ENCODE data around the gene GZF1. TPM values are rescaled to one million over a fixed set of nuclear protein-coding genes. Genes with fewer than 3 reads are reported as not detected.

The GZF1 gene
- total and polyA plus RNA-seq, 8 donors = 11.8 to 18.0 (median 13.5) TPM

GRCh38 chr20:23362392-23363256 lies 642 bp downstream of the GZF1 start:
- TF ChIP-seq CTCF (IDR thresholded peaks at IDR 0.05) = no peak
- Histone ChIP-seq H3K36me3 (peaks cover 0 to 27% of the 10 kb centered on the region in 2 donors), H3K9me3 (no peaks in the 10 kb centered on the region), H3K4me3 (peak overlapping the region; percentile 87 to 90), H3K4me1 (peaks cover 23 to 68% of the 10 kb centered on the region in 2 donors), H3K27ac (peak overlapping the region; percentile 100), H3K27me3 (no peaks in the 10 kb centered on the region)
- ATAC-seq = peak; percentile 2
- intact Hi-C loops (cut with DNase I) = loop anchor here in 1 of 2 donors (10.0 kb wide), 1 partner anchor 52 kb away; no protein-coding TSS in a partner anchor
- peak in 3 of 4 donors; percentile 31 to 66 (median 48) for DNase-seq

DNA sequence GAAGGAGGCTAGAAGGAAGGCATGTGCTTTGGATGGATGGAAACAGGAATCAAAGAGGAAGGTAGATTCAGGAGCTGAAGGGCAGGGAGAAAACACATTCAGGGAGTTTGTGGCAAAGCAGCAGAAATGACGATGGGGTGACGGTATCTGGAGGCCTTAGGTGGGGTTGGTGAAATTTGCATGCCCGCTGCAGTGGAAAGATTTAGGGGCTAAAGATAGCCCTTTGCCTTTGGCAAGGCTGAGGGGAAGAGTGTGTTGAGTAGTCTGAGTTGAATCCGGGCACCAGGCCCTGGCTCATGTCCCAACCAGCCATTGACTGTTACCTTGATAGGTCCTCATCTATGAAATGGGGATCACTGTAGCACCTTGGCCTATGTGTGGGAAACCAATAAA lies 1.3 kb downstream of the GZF1 start:
- Histone ChIP-seq H3K4me3 (peak overlapping the region in 1 of 2 donors; percentile 87), H3K9me3 (no peaks in the 10 kb centered on the region), H3K27me3 (no peaks in the 10 kb centered on the region), H3K36me3 (peaks cover 0 to 27% of the 10 kb centered on the region in 2 donors), H3K27ac (peak overlapping the region; percentile 100), H3K4me1 (peaks cover 27 to 74% of the 10 kb centered on the region in 2 donors)
- ATAC-seq = no peak
- DNase-seq = no peak
- intact Hi-C loops (cut with DNase I) = loop anchor here in 1 of 2 donors (10.0 kb wide), 1 partner anchor 52 kb away; no protein-coding TSS in a partner anchor
- TF ChIP-seq CTCF (IDR thresholded peaks at IDR 0.05) = no peak

DNA sequence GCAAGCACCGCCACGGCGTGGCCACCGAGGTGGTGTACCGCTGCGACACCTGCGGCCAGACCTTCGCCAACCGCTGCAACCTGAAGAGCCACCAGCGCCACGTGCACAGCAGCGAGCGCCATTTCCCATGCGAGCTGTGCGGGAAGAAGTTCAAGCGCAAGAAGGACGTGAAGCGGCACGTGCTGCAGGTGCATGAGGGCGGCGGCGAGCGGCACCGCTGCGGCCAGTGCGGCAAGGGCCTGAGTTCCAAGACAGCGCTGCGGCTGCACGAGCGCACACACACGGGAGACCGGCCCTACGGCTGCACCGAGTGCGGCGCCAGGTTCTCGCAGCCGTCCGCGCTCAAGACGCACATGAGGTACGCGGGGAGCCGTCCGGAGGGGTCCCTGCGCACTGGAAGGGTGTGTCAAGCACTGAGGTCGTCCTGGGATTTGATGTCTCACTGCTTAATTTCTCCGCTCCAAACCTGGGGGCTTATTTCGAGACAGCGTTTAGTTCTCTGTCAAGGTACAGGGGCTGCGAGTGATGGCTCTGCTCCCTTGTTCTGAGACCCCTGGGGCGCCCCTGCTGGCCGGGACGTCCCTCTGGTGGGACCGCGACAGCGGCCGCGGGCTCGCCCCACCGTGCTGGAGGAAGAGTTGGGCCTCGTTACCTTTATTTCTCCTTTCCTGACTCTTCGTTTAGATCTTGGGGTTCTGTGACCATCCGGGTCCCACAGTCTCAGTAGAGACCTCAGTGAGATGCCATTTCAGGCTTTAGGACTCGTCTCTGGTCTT lies 3.6 kb downstream of the GZF1 start:
- Histone ChIP-seq H3K4me3 (no peak overlapping the region), H3K9me3 (no peaks in the 10 kb centered on the region), H3K4me1 (peaks cover 28 to 73% of the 10 kb centered on the region in 2 donors), H3K27me3 (no peaks in the 10 kb centered on the region), H3K36me3 (peaks cover 0 to 44% of the 10 kb centered on the region in 2 donors), H3K27ac (peak overlapping the region in 1 of 2 donors; percentile 24)
- TF ChIP-seq CTCF (IDR thresholded peaks at IDR 0.05) = no peak
- ATAC-seq (no peak), DNase-seq (peak in 1 of 4 donors; percentile 78)
- intact Hi-C loops (cut with DNase I) = loop anchor here in 1 of 2 donors (10.0 kb wide), 1 partner anchor 49 kb away; no protein-coding TSS in a partner anchor

- no peak for DNase-seq
- Histone ChIP-seq H3K9me3 (no peaks in the 10 kb centered on the region), H3K4me3 (no peak overlapping the region), H3K36me3 (peaks cover 0 to 52% of the 10 kb centered on the region in 2 donors), H3K27ac (peak overlapping the region in 1 of 2 donors; percentile 24), H3K27me3 (no peaks in the 10 kb centered on the region), H3K4me1 (peaks cover 28 to 72% of the 10 kb centered on the region in 2 donors)
- no peak for ATAC-seq
- no peak for TF ChIP-seq CTCF (IDR thresholded peaks at IDR 0.05)
- intact Hi-C loops (cut with DNase I) = loop anchor here in 1 of 2 donors (10.0 kb wide), 1 partner anchor 48 kb away; no protein-coding TSS in a partner anchor
These were observed 4.4 kb downstream of the GZF1 start for GRCh38 chr20:23366384-23366783.

Measured in left lung (tissue), 10 donors.